Activated naive CD8-positive, alpha-beta T cell treated with anti-CD3 and anti-CD28 coated beads, Interleukin-2, amount 50 U/mL, for 24 hours (primary cell): ENCODE measurements around the gene LCE5A.
"Not testable (repeated sequence)": the region's sequence is repeated elsewhere in the genome, so short reads cannot be mapped to it uniquely, and the experiment has no call there.

Experiments used
- ATAC-seq: fragments of 150-1000 bp; cut with Tn5 transposase; one replicate; pipeline ENCODE4 v1.10.0; 2021
- DNase-seq: peaks from one replicate; pipeline ENCODE4 v3.0.0; 2021
- H3K27ac Mint-ChIP-seq: one replicate; pipeline ENCODE4 v1.8.0; 2021; ENCODE audit warnings: mild to moderate bottlenecking, mixed read lengths
- H3K27me3 Mint-ChIP-seq: one replicate; pipeline ENCODE4 v1.8.0; 2021; ENCODE audit warnings: mixed read lengths
- H3K36me3 Mint-ChIP-seq: one replicate; pipeline ENCODE4 v1.8.0; 2021; ENCODE audit warnings: low read depth, mixed read lengths
- H3K4me1 Mint-ChIP-seq: one replicate; pipeline ENCODE4 v1.8.0; 2021; ENCODE audit warnings: mixed read lengths
- H3K4me3 Mint-ChIP-seq: one replicate; pipeline ENCODE4 v1.8.0; 2021; ENCODE audit warnings: mild to moderate bottlenecking, moderate library complexity, mixed read lengths
- H3K9me3 Mint-ChIP-seq: one replicate; pipeline ENCODE4 v1.8.0; 2021; ENCODE audit warnings: mixed read lengths

Gene LCE5A

GRCh38 chr1:152510503-152510902 lies at the start of gene LCE5A:
LCE5A (plus strand) TSS chr1:152510803; CDS start chr1:152511535, 732 bp downstream.
- Mint-ChIP-seq H3K9me3 (no peaks in the 10 kb centered on the region), H3K4me3 (no peak within 1 kb of the TSS), H3K27ac (no peak within 1 kb of the TSS), H3K4me1 (peaks cover 2% of the 10 kb centered on the region), H3K27me3 (peaks cover 41% of the 10 kb centered on the region), H3K36me3 (no peaks in the 10 kb centered on the region)
- DNase-seq (no peak), ATAC-seq (no peak)

GRCh38 chr1:152461544-152461943 lies 49.1 kb upstream of the LCE5A start:
- DNase-seq, result peak; percentile 67
- H3K27ac Mint-ChIP-seq, result no peak overlapping the region
- H3K36me3 Mint-ChIP-seq, result no peaks in the 10 kb centered on the region
- no peak for ATAC-seq
- H3K9me3 Mint-ChIP-seq, result no peaks in the 10 kb centered on the region
- no peaks in the 10 kb centered on the region for H3K27me3 Mint-ChIP-seq
- H3K4me1 Mint-ChIP-seq, result peaks cover 33% of the 10 kb centered on the region
- no peak overlapping the region for H3K4me3 Mint-ChIP-seq

GRCh38 chr1:152462636-152463035 lies 48.0 kb upstream of the LCE5A start:
- DNase-seq (no peak), ATAC-seq (no peak)
- peaks cover 33% of the 10 kb centered on the region for H3K4me1 Mint-ChIP-seq
- H3K27me3 Mint-ChIP-seq, result peaks cover 5% of the 10 kb centered on the region
- no peak overlapping the region for H3K4me3 Mint-ChIP-seq
- no peak overlapping the region for H3K27ac Mint-ChIP-seq
- H3K36me3 Mint-ChIP-seq, result peaks cover 2% of the 10 kb centered on the region
- peaks cover 5% of the 10 kb centered on the region for H3K9me3 Mint-ChIP-seq

- Mint-ChIP-seq H3K4me1 (peaks cover 6% of the 10 kb centered on the region), H3K27ac (no peak overlapping the region), H3K4me3 (no peak overlapping the region), H3K9me3 (peaks cover 5% of the 10 kb centered on the region), H3K36me3 (peaks cover 2% of the 10 kb centered on the region), H3K27me3 (peaks cover 13% of the 10 kb centered on the region)
- DNase-seq (no peak), ATAC-seq (no peak)
Observed at GRCh38 chr1:152466217-152466616, 44.4 kb upstream of the LCE5A start.

- DNase-seq (no peak), ATAC-seq (no peak)
- Mint-ChIP-seq H3K27me3 (peaks cover 3% of the 10 kb centered on the region), H3K9me3 (peaks cover 40% of the 10 kb centered on the region), H3K27ac (no peak overlapping the region), H3K4me3 (no peak overlapping the region), H3K4me1 (no peaks in the 10 kb centered on the region), H3K36me3 (peaks cover 6% of the 10 kb centered on the region)
Observed at GRCh38 chr1:152473887-152474537, 36.6 kb upstream of the LCE5A start.

- H3K4me1 Mint-ChIP-seq, result peaks cover 2% of the 10 kb centered on the region
- peak; percentile 49 for ATAC-seq
- no peak overlapping the region for H3K27ac Mint-ChIP-seq
- H3K36me3 Mint-ChIP-seq, result peaks cover 6% of the 10 kb centered on the region
- H3K4me3 Mint-ChIP-seq, result no peak overlapping the region
- H3K9me3 Mint-ChIP-seq, result peaks cover 29% of the 10 kb centered on the region
- peak; percentile 76 for DNase-seq
- no peaks in the 10 kb centered on the region for H3K27me3 Mint-ChIP-seq
Observed at GRCh38 chr1:152479792-152480595, 30.6 kb upstream of the LCE5A start.

- Mint-ChIP-seq H3K9me3 (peaks cover 15% of the 10 kb centered on the region), H3K4me3 (no peak overlapping the region), H3K36me3 (peaks cover 3% of the 10 kb centered on the region), H3K27ac (no peak overlapping the region), H3K27me3 (no peaks in the 10 kb centered on the region), H3K4me1 (peaks cover 2% of the 10 kb centered on the region)
- ATAC-seq (no peak), DNase-seq (no peak)
Observed at GRCh38 chr1:152481869-152482664, 28.5 kb upstream of the LCE5A start.

- no peak overlapping the region for H3K4me3 Mint-ChIP-seq
- no peak overlapping the region for H3K27ac Mint-ChIP-seq
- ATAC-seq (no peak), DNase-seq (peak; percentile 5)
- no peaks in the 10 kb centered on the region for H3K36me3 Mint-ChIP-seq
- H3K9me3 Mint-ChIP-seq, result no peaks in the 10 kb centered on the region
- H3K27me3 Mint-ChIP-seq, result no peaks in the 10 kb centered on the region
- no peaks in the 10 kb centered on the region for H3K4me1 Mint-ChIP-seq
Observed at GRCh38 chr1:152486400-152487006, 24.1 kb upstream of the LCE5A start.

GRCh38 chr1:152487871-152488270 lies 22.7 kb upstream of the LCE5A start:
- no peak for DNase-seq
- no peaks in the 10 kb centered on the region for H3K9me3 Mint-ChIP-seq
- H3K36me3 Mint-ChIP-seq, result no peaks in the 10 kb centered on the region
- H3K27me3 Mint-ChIP-seq, result no peaks in the 10 kb centered on the region
- H3K4me3 Mint-ChIP-seq, result no peak overlapping the region
- ATAC-seq, result no peak
- H3K4me1 Mint-ChIP-seq, result no peaks in the 10 kb centered on the region
- no peak overlapping the region for H3K27ac Mint-ChIP-seq

GRCh38 chr1:152491537-152491936 lies 19.1 kb upstream of the LCE5A start:
- H3K9me3 Mint-ChIP-seq, H3K4me1 Mint-ChIP-seq, H3K4me3 Mint-ChIP-seq, DNase-seq, H3K27ac Mint-ChIP-seq, H3K27me3 Mint-ChIP-seq, H3K36me3 Mint-ChIP-seq, ATAC-seq: not testable (repeated sequence)

GRCh38 chr1:152495066-152495675 lies 15.4 kb upstream of the LCE5A start:
- ATAC-seq (no peak), DNase-seq (peak; percentile 45)
- no peaks in the 10 kb centered on the region for H3K9me3 Mint-ChIP-seq
- H3K4me1 Mint-ChIP-seq, result no peaks in the 10 kb centered on the region
- H3K4me3 Mint-ChIP-seq, result no peak overlapping the region
- H3K27ac Mint-ChIP-seq, result no peak overlapping the region
- H3K36me3 Mint-ChIP-seq, result no peaks in the 10 kb centered on the region
- H3K27me3 Mint-ChIP-seq, result peaks cover 10% of the 10 kb centered on the region

- no peak overlapping the region for H3K4me3 Mint-ChIP-seq
- ATAC-seq (no peak), DNase-seq (no peak)
- H3K27ac Mint-ChIP-seq, result no peak overlapping the region
- H3K27me3 Mint-ChIP-seq, result peaks cover 10% of the 10 kb centered on the region
- H3K4me1 Mint-ChIP-seq, result no peaks in the 10 kb centered on the region
- H3K36me3 Mint-ChIP-seq, result no peaks in the 10 kb centered on the region
- no peaks in the 10 kb centered on the region for H3K9me3 Mint-ChIP-seq
Observed at GRCh38 chr1:152497273-152497672, 13.3 kb upstream of the LCE5A start.

GRCh38 chr1:152501704-152502103 lies 8.9 kb upstream of the LCE5A start:
- Mint-ChIP-seq H3K4me1 (no peaks in the 10 kb centered on the region), H3K4me3 (no peak overlapping the region), H3K27ac (no peak overlapping the region), H3K36me3 (no peaks in the 10 kb centered on the region), H3K27me3 (peaks cover 8% of the 10 kb centered on the region), H3K9me3 (no peaks in the 10 kb centered on the region)
- no peak for DNase-seq
- no peak for ATAC-seq

- no peak for DNase-seq
- no peaks in the 10 kb centered on the region for H3K9me3 Mint-ChIP-seq
- no peak overlapping the region for H3K4me3 Mint-ChIP-seq
- no peak for ATAC-seq
- no peaks in the 10 kb centered on the region for H3K4me1 Mint-ChIP-seq
- H3K27ac Mint-ChIP-seq, result no peak overlapping the region
- peaks cover 10% of the 10 kb centered on the region for H3K27me3 Mint-ChIP-seq
- H3K36me3 Mint-ChIP-seq, result no peaks in the 10 kb centered on the region
Observed at GRCh38 chr1:152502496-152503180, 8.0 kb upstream of the LCE5A start.
